ENCODE results near the gene MRTFA. TPM values are rescaled to one million over a fixed set of nuclear protein-coding genes. Genes with fewer than 3 reads are reported as not detected.
A peak's percentile ranks its signal among the peaks of the same experiment; 100 is the strongest.

MRTFA gene
- total RNA-seq, 6 experiments from 2014 or later = 9.3 to 20.6 (median 16.3) TPM

DNA sequence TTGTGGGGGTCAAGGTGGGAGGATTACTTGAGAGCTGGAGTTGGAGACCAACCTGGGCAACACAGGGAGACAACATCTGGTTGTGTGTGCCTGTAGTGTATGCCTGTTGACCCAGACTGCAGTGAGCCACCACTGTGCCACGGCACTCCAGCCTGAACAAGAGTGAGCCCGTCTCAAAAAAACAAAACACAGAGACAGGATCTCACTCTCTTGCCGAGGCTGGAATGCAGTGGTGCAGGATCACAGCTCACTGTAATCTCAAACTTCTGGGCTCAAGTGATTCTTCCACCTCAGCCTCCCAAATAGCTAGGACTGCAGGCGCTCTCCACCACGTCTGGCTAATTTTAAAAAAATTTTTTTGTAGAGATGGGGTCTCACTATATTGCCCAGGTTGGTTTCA is 153.6 kb downstream of the MRTFA start:
- Histone ChIP-seq H3K27me3 (no peaks in the 10 kb centered on the region), H3K9me3 (no peaks in the 10 kb centered on the region), H3K4me3 (no peak overlapping the region), H3K27ac (no peak overlapping the region), H3K36me3 (no peaks in the 10 kb centered on the region), H3K4me1 (no peaks in the 10 kb centered on the region)
- TF ChIP-seq, protein P1, sequence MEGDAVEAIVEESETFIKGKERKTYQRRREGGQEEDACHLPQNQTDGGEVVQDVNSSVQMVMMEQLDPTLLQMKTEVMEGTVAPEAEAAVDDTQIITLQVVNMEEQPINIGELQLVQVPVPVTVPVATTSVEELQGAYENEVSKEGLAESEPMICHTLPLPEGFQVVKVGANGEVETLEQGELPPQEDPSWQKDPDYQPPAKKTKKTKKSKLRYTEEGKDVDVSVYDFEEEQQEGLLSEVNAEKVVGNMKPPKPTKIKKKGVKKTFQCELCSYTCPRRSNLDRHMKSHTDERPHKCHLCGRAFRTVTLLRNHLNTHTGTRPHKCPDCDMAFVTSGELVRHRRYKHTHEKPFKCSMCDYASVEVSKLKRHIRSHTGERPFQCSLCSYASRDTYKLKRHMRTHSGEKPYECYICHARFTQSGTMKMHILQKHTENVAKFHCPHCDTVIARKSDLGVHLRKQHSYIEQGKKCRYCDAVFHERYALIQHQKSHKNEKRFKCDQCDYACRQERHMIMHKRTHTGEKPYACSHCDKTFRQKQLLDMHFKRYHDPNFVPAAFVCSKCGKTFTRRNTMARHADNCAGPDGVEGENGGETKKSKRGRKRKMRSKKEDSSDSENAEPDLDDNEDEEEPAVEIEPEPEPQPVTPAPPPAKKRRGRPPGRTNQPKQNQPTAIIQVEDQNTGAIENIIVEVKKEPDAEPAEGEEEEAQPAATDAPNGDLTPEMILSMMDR (IDR thresholded peaks at IDR 0.05) = no peak
- ATAC-seq (no peak), DNase-seq (no peak)
- 94% methylated on average over 2 of the region's 5 CpGs for WGBS (ENCODE audit: insufficient coverage, low coverage, low lambda C conversion rate, missing lambda C conversion rate)
- intact Hi-C loops (cut with DNase I) = no loop called here

DNA sequence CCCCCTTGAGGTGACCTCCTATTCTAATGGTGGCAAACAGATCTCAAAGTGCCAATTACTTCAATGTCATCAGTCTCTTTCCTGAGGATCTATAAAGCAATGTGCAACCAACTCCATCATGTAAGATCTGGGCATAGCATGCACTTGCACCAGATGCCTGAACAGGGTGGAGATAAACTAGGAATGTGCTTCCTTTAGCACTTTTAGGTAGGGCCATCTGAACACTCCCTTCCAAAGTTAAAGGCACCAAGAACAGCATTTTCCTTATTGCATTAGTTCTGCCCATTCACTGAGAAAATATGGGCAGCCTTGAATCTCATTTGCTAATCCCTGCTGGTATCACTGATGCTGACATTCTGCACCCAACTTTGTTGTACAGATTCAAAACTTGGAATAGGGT is 154.1 kb downstream of the MRTFA start:
- ATAC-seq = no peak

DNA sequence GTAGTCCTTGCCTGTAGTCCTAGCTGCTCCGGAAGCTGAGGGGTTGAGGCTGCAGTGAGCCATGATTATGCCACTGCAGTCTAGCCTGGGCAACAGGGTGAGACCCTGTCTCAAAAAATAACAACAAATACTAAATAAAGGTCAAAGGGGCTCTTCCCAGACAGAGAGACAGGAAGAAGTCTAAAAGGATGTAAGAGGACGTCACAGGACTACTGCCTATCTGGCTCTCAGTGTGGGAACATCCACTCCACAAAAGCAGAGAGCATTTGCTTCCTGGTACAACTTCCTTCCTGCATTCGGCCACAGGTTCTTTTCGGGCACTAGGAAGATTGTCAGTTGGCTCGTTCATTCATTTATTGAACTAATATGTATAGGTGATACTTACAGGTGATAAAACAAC is 155.5 kb downstream of the MRTFA start:
- H3K36me3 ChIP-seq = no peaks in the 10 kb centered on the region
- peak; percentile 51 to 74 (median 64) for ATAC-seq
- H3K9me3 ChIP-seq = no peaks in the 10 kb centered on the region
- no peak overlapping the region for H3K4me3 ChIP-seq
- H3K4me1 ChIP-seq = no peaks in the 10 kb centered on the region
- intact Hi-C loops (cut with DNase I) = no loop called here
- TF ChIP-seq, protein P1 (IDR thresholded peaks at IDR 0.05) = no peak
- TF ChIP-seq POLR2A (IDR thresholded peaks at IDR 0.05) = no peak
- 55% methylated on average over 5 of the region's 5 CpGs for WGBS (ENCODE audit: insufficient coverage, low coverage, low lambda C conversion rate, missing lambda C conversion rate)
- DNase-seq = no peak
- H3K27ac ChIP-seq = no peak overlapping the region
- H3K27me3 ChIP-seq = no peaks in the 10 kb centered on the region

More for the DNA sequence above, 154.1 kb downstream of the MRTFA start:
- TF ChIP-seq, protein P1 (IDR thresholded peaks at IDR 0.05) = no peak
- TF ChIP-seq POLR2A (IDR thresholded peaks at IDR 0.05) = no peak
- Histone ChIP-seq H3K27me3 (no peaks in the 10 kb centered on the region), H3K4me3 (no peak overlapping the region), H3K27ac (no peak overlapping the region), H3K9me3 (no peaks in the 10 kb centered on the region), H3K4me1 (no peaks in the 10 kb centered on the region), H3K36me3 (no peaks in the 10 kb centered on the region)
- no peak for DNase-seq
- intact Hi-C loops (cut with DNase I) = no loop called here

DNA sequence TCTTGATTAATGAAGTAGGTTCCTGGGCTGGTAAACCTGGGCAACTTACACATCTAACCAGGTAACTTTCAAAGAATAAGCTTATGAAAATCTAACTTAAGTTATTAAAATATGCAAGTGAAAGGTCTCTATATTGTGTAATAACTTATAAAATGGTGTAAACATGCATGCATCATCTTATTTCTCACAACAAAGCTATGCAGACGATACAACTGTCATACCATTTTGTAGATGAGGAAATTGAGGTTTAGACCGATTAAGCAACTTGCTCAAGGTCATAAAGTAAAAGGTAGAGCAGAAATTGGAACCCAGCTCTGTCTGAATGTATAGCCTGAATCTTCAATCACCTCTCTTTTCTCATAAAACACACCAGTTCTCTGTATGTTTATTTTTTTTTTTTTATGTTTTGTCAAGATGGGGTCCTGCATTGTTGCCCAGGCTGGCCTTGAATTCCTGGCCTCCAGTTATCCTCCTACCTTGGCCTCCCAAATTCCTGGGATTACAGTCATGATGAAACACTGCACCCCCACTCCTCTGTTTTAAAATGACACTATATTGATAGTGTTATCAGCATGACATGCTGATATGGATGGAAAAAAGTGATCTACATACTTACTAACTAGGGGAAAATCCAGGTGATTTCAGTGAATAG is 156.5 kb downstream of the MRTFA start:
- H3K4me3 ChIP-seq = no peak overlapping the region
- no peak overlapping the region for H3K27ac ChIP-seq
- H3K36me3 ChIP-seq = no peaks in the 10 kb centered on the region
- TF ChIP-seq, protein P1 (IDR thresholded peaks at IDR 0.05) = no peak
- no peak for TF ChIP-seq POLR2A (IDR thresholded peaks at IDR 0.05)
- DNase-seq = no peak
- ATAC-seq = no peak
- WGBS (ENCODE audit: insufficient coverage, low coverage, low lambda C conversion rate, missing lambda C conversion rate) = 55% methylated on average over 2 of the region's 2 CpGs
- H3K9me3 ChIP-seq = no peaks in the 10 kb centered on the region
- H3K27me3 ChIP-seq = no peaks in the 10 kb centered on the region
- intact Hi-C loops (cut with DNase I) = no loop called here
- no peaks in the 10 kb centered on the region for H3K4me1 ChIP-seq

Measured in right lobe of liver (tissue), 6 donors.